NCI-H2171 treated with DMSO at 0.1 percent for 48 hours (cell line): ENCODE measurements around the gene FKBP4.
A peak's percentile ranks its signal among the peaks of the same experiment; 100 is the strongest.
"Not testable (repeated sequence)": the region's sequence is repeated elsewhere in the genome, so short reads cannot be mapped to it uniquely, and the experiment has no call there.

Experiments used
- DNase-seq: peaks from one replicate; lab custom pipeline; 2025; lab: John Stamatoyannopoulos, UW

Gene FKBP4, protein sequence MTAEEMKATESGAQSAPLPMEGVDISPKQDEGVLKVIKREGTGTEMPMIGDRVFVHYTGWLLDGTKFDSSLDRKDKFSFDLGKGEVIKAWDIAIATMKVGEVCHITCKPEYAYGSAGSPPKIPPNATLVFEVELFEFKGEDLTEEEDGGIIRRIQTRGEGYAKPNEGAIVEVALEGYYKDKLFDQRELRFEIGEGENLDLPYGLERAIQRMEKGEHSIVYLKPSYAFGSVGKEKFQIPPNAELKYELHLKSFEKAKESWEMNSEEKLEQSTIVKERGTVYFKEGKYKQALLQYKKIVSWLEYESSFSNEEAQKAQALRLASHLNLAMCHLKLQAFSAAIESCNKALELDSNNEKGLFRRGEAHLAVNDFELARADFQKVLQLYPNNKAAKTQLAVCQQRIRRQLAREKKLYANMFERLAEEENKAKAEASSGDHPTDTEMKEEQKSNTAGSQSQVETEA

DNA sequence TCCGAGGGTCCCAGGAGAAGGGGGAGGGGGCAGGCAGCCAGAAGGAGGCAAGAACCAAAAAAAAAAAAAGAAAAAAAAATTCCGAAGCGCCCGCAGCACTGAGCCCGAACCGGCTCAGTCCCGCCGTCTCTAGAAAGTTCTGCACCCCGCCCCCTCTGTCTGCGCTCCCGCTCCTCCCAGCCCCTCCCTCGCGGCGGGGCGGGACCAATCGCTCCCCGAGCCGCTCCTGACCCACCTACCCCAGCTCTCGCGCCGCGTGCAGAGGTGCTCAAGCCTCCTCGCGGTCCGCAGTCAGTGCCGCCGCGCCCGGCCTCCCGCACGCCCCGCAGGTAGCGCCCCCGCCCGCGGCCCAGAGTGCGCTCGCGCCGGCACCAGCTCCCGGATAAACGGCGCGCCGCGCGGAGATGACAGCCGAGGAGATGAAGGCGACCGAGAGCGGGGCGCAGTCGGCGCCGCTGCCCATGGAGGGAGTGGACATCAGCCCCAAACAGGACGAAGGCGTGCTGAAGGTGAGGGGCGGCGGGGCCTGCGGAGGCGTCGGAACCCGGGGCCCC, at the start of gene FKBP4:
Gene FKBP4, plus strand, starts transcription at position 235 of the 554 bp plus-strand sequence. Its CDS starts 170 bp downstream, at position 405.
- DNase-seq, result peak; percentile 80

DNA sequence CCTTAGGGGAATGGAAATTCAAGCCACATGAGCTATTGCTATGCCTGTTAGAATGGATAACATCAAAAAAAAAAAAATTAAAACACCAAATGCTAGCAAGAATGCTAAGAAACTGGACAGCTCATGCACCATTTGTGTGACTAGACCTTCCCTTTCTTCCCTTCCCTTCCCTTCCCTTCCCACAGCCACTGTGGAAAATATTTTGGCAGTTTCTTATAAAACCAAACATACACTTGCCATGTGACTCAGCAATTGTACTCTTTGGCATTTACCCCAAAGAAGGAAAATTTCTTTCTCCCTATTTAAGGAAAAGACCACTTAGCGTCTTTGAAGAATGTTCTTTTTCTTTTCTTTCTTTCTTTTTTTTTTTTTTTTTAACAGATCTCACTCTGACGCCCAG, 49.1 kb upstream of the FKBP4 start:
- no peak for DNase-seq

DNA sequence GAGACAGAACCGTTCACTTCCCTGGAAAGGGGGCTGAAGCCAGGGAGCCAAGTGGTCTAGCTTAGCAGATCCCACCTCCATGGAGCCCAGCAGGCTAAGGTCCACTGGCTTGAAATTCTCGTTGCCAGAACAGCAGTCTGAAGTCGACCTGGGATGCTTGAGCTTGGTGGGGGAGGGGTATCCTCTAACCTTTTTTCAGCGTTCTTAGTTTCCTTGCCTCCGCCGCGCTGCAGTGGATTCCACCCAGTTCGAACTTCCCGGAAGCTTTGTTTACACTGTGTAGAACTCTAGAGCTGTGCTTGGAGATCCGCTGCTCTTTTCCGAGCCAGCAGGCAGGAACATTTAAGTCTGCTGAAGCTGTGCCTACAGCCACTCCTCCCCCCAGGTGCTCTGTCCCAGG, 45.2 kb upstream of the FKBP4 start:
- no peak for DNase-seq

DNA sequence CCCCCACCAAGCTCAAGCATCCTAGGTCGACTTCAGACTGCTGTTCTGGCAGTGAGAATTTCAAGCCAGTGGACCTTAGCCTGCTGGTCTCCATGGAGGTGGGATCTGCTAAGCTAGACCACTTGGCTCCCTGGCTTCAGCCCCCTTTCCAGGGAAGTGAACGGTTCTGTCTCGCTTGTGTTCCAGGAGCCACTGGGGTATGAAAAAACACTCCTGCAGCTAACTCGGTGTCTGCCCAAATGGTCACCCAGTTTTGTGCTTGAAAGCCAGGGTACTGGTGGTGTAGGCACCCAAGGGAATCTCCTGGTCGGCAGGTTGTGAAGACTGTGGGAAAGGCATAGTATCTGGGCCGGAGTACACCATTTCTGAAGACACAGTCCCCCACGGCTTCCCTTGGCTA, 44.6 kb upstream of the FKBP4 start:
- DNase-seq, result no peak

DNA sequence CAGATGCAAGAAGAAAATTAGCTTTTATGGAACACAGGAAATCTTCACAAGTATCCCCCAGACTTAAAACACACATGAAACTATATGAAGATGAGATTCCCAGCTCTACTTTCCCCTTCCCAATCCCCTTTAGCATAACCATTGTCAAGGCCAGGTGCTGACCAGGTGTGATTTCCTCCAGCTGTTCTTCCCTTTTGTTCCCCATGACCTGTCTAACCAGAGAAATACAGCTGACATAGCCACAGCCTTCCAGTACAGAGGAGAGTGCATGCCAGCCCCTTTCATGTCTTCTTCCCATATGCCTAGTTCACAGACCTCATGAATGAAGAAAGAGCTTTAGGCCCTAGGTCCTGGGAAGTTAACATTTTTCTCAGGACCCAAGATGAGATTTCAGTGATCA, 43.5 kb upstream of the FKBP4 start:
- DNase-seq, result no peak

DNA sequence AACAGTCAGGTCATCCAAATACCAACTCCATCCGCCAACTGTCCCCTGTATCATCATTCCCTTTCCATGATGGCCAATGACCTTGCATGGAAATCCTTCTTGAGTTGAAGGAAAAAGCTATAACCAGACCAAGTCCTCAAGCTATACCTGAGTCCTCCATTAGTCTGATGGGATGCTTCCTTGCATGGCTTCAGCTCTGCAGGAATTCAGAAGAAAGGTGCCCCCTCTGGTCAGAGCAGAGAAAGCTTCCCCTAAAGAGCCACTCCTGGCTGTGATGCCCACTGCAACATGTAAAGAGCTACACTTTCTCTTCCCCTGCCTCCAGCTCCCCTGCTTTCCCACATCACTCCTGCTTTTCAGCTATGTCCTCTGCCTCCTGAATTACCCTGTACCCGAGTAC, 43.1 kb upstream of the FKBP4 start:
- DNase-seq, result no peak

DNA sequence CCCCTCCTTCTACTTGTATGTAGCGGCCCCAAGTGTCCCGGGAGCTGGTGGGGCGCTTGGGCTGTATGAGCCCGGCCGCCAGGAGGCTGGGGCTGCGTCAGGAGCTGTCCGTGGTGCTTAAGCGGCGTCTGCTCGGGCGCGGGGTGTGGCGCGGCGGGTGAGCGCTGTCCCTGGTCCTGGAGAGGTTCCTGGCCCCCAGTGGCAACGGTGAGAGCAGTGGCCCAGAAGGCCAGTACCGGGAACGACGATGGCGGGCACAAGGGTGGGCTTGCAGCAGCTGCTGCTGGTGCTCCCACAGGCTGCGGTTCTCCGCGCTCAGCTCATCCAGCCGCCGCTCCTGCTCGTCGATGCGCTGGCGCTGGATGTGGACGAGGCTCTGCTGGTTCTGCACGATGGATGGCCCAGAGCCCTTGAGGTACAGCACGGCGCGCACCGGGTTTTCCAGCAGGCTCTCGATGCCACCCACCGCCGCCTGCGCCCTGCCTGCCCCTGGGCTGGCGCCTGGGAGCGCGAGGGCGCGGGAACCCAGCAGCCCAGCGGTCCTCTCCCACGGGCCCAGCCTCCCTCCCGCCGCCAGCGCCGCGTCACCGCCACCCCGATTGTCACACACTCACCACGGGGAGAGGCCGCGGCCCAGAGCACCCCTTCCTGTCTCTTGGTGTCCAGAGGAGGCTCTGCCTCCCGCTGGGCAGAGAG, 41.9 kb upstream of the FKBP4 start:
- DNase-seq, result no peak

DNA sequence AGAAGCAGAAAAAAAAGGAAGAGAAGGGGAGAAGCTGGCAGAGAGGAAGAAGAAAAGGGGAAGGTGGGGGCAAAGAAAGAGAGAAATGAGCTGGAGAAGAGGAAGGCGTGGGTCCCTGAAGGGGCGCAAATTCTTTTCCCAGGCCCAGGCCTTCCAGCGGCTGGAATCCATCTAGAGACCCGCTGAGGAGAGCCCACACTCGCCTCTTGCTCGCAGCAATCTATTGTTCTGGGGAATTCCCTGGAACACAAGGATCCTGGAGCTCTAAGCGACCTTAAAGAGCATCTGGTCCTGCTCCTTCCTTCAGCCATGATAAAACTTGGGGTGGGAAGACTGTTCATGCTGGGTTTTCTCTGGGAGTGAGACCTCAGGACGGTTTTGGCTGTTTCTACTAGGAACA, 41.2 kb upstream of the FKBP4 start:
- no peak for DNase-seq

DNA sequence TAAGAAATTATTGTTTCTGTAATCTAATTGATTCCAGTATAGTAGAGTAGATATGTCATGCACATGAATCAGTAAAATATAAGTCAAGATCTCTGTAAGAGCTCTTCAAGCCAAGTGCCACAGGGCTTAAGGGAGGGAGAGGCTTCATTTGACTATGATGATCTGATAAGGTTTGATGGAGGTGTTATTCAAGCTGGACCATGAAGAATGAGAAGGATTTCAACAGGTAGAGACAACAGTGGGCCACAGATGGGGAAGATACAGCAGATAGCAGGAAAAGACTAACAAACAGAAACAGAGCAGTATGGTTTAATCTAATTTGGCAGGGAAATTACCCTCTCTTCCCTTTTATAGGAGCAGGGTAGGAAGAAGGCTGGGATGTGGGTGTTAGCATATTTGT, 40.6 kb upstream of the FKBP4 start:
- DNase-seq, result no peak

DNA sequence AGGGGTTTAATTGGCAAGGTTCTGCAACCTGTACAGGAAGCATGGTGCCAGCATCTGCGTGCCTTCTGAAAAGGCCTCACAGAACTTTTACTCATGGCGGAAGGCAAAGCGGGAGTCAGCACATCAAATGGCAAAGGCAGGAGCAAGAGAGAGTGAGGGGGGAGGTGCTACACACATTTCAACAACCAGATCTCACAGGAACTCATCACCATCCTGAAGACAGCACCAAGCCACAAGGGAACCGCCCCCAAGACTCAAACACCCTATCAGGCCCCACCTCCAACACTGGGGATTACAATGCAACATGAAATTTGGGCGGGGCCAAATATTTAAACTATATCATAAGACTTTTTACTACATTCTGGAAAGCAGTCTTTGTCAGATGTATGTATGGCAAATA, 38.0 kb upstream of the FKBP4 start:
- no peak for DNase-seq

DNA sequence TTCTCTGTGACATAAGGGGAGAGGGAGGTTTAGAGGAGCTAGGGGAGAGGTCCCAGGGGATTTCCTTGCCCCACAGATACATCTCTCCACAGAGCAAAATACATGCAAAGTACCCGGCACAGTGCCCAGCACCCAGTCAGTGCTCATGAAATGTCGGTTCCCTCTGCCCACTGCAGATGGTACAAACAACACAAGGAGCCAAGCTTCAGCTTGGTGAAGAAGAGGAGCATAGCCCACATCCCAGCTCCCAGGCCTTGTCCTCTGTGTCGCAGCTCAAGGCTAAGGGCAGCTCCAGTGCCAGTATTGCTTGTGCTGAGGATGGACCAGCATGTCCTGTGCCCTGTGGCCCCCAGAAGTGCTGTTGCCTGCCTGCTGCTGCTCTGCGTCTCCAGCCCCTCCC, 35.0 kb upstream of the FKBP4 start:
- no peak for DNase-seq

DNA sequence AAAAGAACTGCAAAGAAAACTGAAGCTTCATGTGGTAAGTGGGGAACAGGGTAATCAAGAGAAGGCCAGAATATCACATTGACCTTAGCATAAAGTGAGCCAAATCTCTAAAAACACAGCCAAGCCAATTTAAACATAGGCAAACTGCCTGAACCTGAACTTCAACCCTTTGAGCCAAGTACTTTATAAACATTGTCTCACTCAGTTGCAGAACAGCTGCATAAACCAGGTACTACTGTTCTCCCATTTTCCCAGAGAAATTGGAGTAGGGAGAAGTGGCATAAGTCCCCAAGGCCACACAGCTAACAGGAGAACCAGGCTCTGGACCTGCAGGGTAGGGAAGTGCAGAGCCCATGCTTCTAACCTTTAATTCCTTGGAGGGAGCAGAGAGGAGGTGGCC, 30.4 kb upstream of the FKBP4 start:
- no peak for DNase-seq

DNA sequence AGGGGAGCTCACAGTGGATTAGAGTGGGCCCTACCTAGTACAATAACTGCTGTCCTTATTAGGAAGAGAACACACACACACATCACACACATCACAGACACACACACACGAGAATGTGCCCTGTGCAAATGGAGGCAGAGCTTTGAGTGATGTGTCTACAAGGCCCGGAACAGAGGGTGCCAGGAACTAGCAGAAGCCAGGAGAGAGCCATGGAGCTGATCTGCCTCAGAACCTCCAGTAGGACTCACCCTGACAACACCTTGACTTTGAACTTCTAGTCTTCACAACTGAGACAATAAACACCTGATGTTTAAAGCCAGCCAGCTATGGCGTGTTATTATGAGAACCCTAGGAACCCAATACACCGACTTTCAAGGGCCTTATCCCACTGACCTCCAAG, 29.7 kb upstream of the FKBP4 start:
- DNase-seq, result no peak

DNA sequence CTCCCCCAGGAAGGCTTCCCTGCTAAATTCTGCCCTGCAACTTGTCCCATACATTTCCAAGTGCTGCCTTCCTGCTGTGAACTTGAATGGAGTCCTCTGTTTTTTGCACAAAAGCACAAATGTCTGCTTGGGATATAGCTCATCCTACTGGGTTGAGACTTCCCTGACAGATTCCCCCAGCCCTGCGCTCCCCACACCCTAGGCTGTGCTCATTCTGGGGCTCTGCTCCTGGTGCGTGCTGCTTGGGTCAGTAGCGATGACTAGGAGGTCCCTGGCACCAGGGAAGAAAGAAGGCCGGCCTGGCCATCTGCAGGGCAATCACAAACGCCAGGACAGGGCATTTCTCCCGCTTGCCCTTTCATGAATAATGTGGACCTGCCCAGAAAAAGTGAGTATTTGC, 29.2 kb upstream of the FKBP4 start:
- no peak for DNase-seq

DNA sequence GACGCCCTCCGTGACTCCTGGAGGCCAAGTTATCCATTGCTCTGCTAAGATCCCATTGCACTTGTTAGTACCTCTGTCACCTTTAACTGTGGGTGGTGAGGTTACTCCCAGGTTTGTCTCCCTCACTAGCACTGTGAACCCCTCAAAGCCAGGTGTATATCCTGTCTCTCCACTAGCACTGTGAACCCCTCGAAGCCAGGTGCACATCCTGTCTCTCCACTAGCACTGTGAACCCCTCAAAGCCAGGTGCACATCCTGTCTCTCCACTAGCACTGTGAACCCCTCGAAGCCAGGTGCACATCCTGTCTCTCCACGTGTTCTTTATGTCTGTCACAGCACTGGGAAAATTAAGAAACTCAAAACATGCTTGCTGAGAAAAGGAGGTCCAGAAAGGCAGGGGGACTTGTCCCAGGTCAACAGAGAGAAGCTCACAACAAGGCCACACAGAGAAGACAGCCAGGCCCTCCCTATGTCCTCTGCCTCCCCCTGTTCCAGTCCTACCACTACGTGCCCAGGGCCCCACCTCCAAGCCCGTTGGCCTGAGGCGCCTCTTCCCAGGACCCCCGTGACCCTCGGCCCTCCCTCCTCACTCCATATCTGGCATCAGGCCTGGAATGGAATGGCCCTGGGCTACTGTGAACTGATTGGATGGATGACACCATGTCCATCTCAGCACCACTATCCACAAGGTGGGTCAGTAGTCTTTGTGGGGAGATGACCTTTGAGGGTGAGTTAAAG, 26.4 kb upstream of the FKBP4 start:
- DNase-seq, result no peak

DNA sequence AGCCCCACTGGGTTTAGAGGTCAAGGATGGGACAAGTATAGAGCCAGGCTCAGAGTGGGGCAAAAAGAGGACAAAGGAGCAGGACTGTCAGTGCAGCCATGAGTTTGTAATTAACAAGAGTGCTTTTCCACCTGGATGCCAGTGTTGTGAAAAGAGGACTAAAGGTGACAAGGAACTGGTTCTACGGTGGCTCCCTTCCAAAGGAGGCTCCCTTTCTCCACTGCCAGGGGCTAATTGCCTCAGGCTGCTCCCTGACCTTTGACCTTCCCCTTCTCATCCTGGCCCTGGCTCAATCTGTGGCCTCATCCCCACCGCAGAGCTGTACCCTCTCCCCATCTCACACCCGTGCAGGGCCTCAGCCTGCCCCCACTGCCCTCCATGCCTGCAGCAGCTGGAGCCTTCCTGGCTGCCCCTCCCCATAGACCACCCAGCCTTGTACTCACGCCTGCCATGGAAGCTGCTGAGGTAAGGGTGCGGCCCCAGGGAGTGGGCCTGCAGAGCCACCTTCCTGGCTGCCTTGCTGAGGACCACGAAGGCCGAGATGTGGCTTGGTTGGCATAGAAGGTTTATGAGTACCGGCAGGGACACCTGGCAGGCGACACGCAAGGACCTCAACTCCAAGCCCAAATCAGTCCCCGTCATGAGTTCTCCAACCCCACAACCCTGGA, 24.8 kb upstream of the FKBP4 start:
- no peak for DNase-seq

DNA sequence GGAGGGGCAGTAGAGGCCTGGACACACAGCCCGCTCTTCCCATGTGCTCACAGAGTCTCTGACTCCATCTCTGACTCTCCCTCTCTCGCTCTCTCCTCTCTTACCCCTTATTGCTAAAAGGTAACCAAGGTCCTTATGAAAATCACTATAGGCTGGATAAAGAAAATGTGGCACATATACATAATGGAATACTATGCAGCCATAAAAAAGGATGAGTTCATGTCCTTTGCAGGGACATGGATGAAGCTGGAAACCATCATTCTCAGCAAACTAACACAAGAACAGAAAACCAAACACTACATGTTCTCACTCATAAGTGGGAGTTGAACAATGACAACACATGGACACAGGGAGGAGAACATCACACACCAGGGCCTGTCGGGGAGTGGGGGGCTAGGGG, 24.2 kb upstream of the FKBP4 start:
- not testable (repeated sequence) for DNase-seq

DNA sequence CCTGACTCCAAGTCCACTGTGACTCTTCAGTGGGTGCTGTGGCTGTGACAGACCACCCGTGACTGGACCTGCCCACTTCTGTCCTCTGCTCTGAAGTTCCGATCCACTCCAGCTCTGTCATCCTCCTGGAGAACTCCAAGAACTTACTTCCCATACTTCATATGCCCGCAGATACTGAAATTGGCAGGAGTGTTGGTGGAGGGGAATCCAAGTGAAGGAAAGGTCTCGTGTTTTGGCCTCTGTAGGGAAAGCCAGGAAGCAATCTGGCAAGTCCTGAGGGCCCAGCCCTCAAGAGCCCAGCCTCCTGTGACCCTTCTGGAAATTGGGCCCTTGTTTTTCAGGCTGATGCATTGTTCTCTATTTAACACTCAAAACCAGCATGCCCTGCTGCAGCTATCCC, 22.4 kb upstream of the FKBP4 start:
- no peak for DNase-seq

DNA sequence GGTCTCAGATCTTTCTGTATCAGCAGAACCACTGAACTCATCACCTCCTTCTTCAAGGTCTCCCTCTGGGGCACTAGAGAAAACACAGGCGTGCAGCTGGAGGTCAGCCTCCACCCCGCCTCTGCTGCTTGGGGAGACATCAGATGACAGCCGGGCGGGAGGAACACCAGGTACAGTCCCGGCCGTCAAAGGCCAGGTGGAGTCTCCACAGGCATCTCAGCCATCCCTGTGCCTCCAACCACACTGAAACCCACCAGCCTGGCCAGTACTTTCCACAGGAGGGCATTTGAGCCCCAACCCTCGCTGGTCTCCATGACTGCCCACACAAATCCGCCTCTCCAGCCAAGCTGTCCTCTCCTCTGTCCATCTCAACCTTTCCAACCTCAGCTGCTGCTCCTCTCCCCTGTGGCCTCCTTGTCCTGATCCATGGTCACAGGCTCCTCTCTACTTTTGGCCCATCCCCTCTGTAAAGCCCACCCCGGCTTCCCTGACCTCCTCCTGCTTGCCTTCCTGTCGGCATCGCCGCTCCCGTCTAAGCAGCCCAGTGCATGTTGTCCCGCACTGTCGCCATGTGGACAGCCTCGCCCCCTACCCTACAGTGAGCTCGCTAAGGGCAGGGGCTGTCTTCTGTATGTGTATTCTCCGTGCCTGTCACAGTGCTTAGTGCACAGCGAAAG, 21.4 kb upstream of the FKBP4 start:
- DNase-seq, result no peak

DNA sequence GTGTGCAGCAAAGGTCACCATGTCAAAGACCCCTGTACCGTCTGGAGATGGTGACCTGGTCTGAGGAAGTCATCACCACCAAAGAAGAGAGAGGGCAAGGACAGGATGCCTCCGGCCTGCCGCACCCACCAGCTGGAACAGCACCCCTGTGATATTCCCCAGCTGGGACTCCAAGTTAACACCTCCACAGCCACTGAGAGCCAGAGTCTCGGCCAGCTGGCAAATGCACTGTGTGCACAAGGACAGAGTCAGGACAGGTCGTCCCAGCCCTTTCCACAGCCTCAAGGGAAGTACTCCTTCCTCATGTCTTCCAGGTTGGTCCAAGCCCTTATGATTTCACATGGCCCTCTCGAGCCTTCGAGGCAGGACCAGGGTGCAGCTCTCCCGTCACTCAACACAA, 19.3 kb upstream of the FKBP4 start:
- no peak for DNase-seq

DNA sequence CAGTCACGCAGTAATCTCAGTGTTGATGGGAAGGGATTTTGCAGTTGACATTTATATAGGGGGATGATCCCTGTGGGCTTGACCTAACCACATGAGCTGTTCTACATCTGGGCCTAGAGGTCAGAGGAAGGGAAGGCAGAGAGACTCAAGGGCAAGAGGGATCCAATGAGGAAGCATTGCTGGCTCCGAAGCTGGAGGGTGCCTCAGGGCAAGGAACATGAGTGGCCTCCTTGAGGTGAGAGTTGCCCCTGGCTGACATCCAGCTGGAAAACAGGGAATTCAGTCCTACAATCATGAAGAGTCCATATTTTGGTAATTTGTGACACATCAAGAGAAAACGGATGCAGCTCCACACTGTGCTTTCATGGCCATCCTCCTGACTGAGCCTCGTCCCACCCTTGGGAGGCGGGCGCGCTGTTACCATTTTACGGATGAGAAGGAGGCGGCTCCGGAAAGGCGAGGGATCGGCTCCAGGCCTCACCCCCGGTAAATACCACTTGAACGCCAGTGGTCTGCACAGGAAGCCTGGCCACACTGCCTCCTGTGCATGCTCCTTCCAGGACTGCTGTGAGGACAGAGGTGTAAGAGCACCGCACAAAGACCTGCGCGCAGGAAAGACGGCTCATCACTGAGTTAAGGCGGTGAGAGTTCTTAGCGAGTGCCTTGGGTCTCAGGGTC, 18.5 kb upstream of the FKBP4 start:
- DNase-seq, result no peak
